NCI-H146 (cell line): ENCODE results near the gene GSE1.

Source experiments
- DNase-seq: peaks from one replicate; lab custom pipeline; 2025; lab: John Stamatoyannopoulos, UW

Gene GSE1

GRCh38 chr16:85606904-85607303, 6.2 kb upstream of the GSE1 start:
- DNase-seq: no peak

GRCh38 chr16:85607321-85607765, 5.8 kb upstream of the GSE1 start:
- DNase-seq: no peak

- DNase-seq: no peak
These were observed 5.2 kb upstream of the GSE1 start for GRCh38 chr16:85607796-85608514.

- peak; percentile 69 for DNase-seq
These were observed 4.6 kb upstream of the GSE1 start for GRCh38 chr16:85608515-85608885.

GRCh38 chr16:85608887-85609286, 4.2 kb upstream of the GSE1 start:
- DNase-seq: no peak

GRCh38 chr16:85609539-85609938, 3.6 kb upstream of the GSE1 start:
- DNase-seq: no peak

GRCh38 chr16:85610059-85610445, 3.1 kb upstream of the GSE1 start:
- DNase-seq: no peak

- peak; percentile 89 for DNase-seq
These were observed 2.5 kb upstream of the GSE1 start for GRCh38 chr16:85610446-85611193.

GRCh38 chr16:85611194-85611443, 2.0 kb upstream of the GSE1 start:
- no peak for DNase-seq

- peak; percentile 72 for DNase-seq
These were observed 1.5 kb upstream of the GSE1 start for GRCh38 chr16:85611444-85612190.

- peak; percentile 65 for DNase-seq
These were observed 826 bp upstream of the GSE1 start for GRCh38 chr16:85612191-85612800.

GRCh38 chr16:85613604-85614337, 649 bp downstream of the GSE1 start:
- DNase-seq: peak; percentile 76

- no peak for DNase-seq
These were observed 1.4 kb downstream of the GSE1 start for GRCh38 chr16:85614338-85615013.

GRCh38 chr16:85615014-85615851, 2.1 kb downstream of the GSE1 start:
- peak; percentile 54 for DNase-seq

- DNase-seq: no peak
These were observed 2.9 kb downstream of the GSE1 start for GRCh38 chr16:85615852-85616606.

- no peak for DNase-seq
These were observed 3.6 kb downstream of the GSE1 start for GRCh38 chr16:85616607-85617321.

GRCh38 chr16:85617948-85618347, 4.8 kb downstream of the GSE1 start:
- DNase-seq: no peak

- no peak for DNase-seq
These were observed 5.4 kb downstream of the GSE1 start for GRCh38 chr16:85618521-85618920.
